SK-N-SH treated with all-trans-retinoic acid at 6 μM for 48 hours (cell line): Measurements from ENCODE around the gene ZNF506.

Experiments used
- ATAC-seq: fragments of 200-7000 bp; cut with Tn5 transposase; 3 replicates; pipeline ENCODE4 v1.9.1; 2020; ENCODE audit warnings: mild to moderate bottlenecking, moderate library complexity
- ARNTL ChIP-seq: fragments of 450-650 bp; formaldehyde crosslinking; IDR thresholded peaks from 2 replicates; pipeline ENCODE4 v1.5.0; 2020; ENCODE audit warnings: low read depth, mild to moderate bottlenecking, moderate library complexity, borderline replicate concordance
- BACH2 ChIP-seq: fragments of 250-450 bp; sonication (Bioruptor Pico); IDR thresholded peaks from 2 replicates; pipeline ENCODE4 v1.9.0; 2021; ENCODE audit warnings: mild to moderate bottlenecking, borderline replicate concordance
- CREB5 ChIP-seq: fragments of 250-450 bp; sonication (Bioruptor Pico); IDR thresholded peaks from 2 replicates; pipeline ENCODE4 v1.5.1; 2020; ENCODE audit warnings: low read depth, mild to moderate bottlenecking, moderate library complexity
- CSDC2 ChIP-seq: fragments of 250-450 bp; sonication (Bioruptor Pico); IDR thresholded peaks from 2 replicates; pipeline ENCODE4 v1.5.0; 2020; ENCODE audit warnings: mild to moderate bottlenecking, moderate library complexity
- CSRNP3 ChIP-seq: fragments of 250-450 bp; sonication (Bioruptor Pico); IDR thresholded peaks from 2 replicates; pipeline ENCODE4 v1.5.1; 2021; ENCODE audit warnings: mild to moderate bottlenecking, moderate library complexity
- ESRRG ChIP-seq: fragments of 250-450 bp; sonication (Bioruptor Pico); IDR thresholded peaks from 2 replicates; pipeline ENCODE4 v1.6.1; 2021; ENCODE audit warnings: mild to moderate bottlenecking
- GLIS3 ChIP-seq: fragments of 250-450 bp; sonication (Bioruptor Pico); IDR thresholded peaks from 2 replicates; pipeline ENCODE4 v1.5.0; 2020; ENCODE audit warnings: mild to moderate bottlenecking, moderate library complexity
- ISL1 ChIP-seq: fragments of 250-450 bp; sonication (Bioruptor Pico); IDR thresholded peaks from 2 replicates; pipeline ENCODE4 v2.1.2; 2022; ENCODE audit warnings: mild to moderate bottlenecking, moderate library complexity
- OSR1 ChIP-seq: fragments of 250-450 bp; sonication (Bioruptor Pico); IDR thresholded peaks from 2 replicates; pipeline ENCODE4 v1.8.0; 2022; ENCODE audit warnings: moderate library complexity, mild to moderate bottlenecking, inconsistent platforms
- PATZ1 ChIP-seq: fragments of 250-450 bp; sonication (Bioruptor Pico); IDR thresholded peaks from 2 replicates; pipeline ENCODE4 v1.8.0; 2020; ENCODE audit warnings: mild to moderate bottlenecking, moderate library complexity, borderline replicate concordance
- PPARA ChIP-seq: fragments of 250-450 bp; sonication (Bioruptor Pico); IDR thresholded peaks from 2 replicates; pipeline ENCODE4 v1.5.0; 2020; ENCODE audit warnings: mild to moderate bottlenecking, borderline replicate concordance
- RARB ChIP-seq: fragments of 250-450 bp; sonication (Bioruptor Pico); IDR thresholded peaks from 2 replicates; pipeline ENCODE4 v1.8.0; 2021; ENCODE audit warnings: mild to moderate bottlenecking, moderate library complexity
- SNAI2 ChIP-seq: fragments of 250-450 bp; sonication (Bioruptor Pico); IDR thresholded peaks from 2 replicates; pipeline ENCODE4 v1.5.0; 2020; ENCODE audit warnings: mild to moderate bottlenecking, moderate library complexity
- TOX ChIP-seq: fragments of 250-450 bp; sonication (Bioruptor Pico); IDR thresholded peaks from 2 replicates; pipeline ENCODE4 v1.8.0; 2021; ENCODE audit warnings: mild to moderate bottlenecking, moderate library complexity, borderline replicate concordance
- TSHZ2 ChIP-seq: fragments of 250-450 bp; sonication (Bioruptor Pico); IDR thresholded peaks from 2 replicates; pipeline ENCODE4 v1.5.0; 2020; ENCODE audit warnings: mild to moderate bottlenecking, moderate library complexity
- ZC3H10 ChIP-seq: fragments of 250-450 bp; sonication (Bioruptor Pico); IDR thresholded peaks from 2 replicates; pipeline ENCODE4 v1.5.1; 2021; ENCODE audit warnings: mild to moderate bottlenecking, moderate library complexity
- ZFP3 ChIP-seq: fragments of 250-450 bp; sonication (Bioruptor Pico); IDR thresholded peaks from 2 replicates; pipeline ENCODE4 v1.5.0; 2020; ENCODE audit warnings: mild to moderate bottlenecking, moderate library complexity
- ZFP30 ChIP-seq: fragments of 450-650 bp; formaldehyde crosslinking; IDR thresholded peaks from 2 replicates; pipeline ENCODE4 v1.5.0; 2022; ENCODE audit warnings: mild to moderate bottlenecking, moderate library complexity
- ZNF565 ChIP-seq: fragments of 450-650 bp; formaldehyde crosslinking; conservative IDR thresholded peaks from 2 replicates; pipeline ENCODE4 v1.5.0; 2020; ENCODE audit warnings: low read depth, mild to moderate bottlenecking, moderate library complexity
- ZNF8 ChIP-seq: fragments of 450-650 bp; formaldehyde crosslinking; IDR thresholded peaks from 2 replicates; pipeline ENCODE4 v1.5.0; 2020; ENCODE audit warnings: mild to moderate bottlenecking, moderate library complexity

Gene ZNF506

GRCh38 chr19:19758164-19758563 is 63.4 kb downstream of the ZNF506 start:
- TF ChIP-seq ISL1 (CRISPR knock-in tag) (no peak), PPARA (CRISPR knock-in tag) (no peak), ARNTL (CRISPR knock-in tag) (no peak), GLIS3 (no peak), CSRNP3 (CRISPR knock-in tag) (no peak)
- ATAC-seq = no peak

- no peak for TF ChIP-seq ARNTL (CRISPR knock-in tag)
- no peak for TF ChIP-seq GLIS3
- TF ChIP-seq PATZ1 (CRISPR knock-in tag) = no peak
- TF ChIP-seq BACH2 (CRISPR knock-in tag) = no peak
- TF ChIP-seq RARB = no peak
- no peak for TF ChIP-seq CSDC2
- no peak for TF ChIP-seq TSHZ2
- no peak for TF ChIP-seq ZFP3 (CRISPR knock-in tag)
- no peak for TF ChIP-seq TOX (CRISPR knock-in tag)
- TF ChIP-seq PPARA (CRISPR knock-in tag) = no peak
- TF ChIP-seq CSRNP3 (CRISPR knock-in tag) = no peak
- TF ChIP-seq, all 23 proteins: peak for 0
- ATAC-seq = no peak
These were observed 68.7 kb downstream of the ZNF506 start for GRCh38 chr19:19752760-19753403.

- TF ChIP-seq ESRRG (CRISPR knock-in tag) (no peak), ZNF565 (CRISPR knock-in tag) (no peak), PPARA (CRISPR knock-in tag) (no peak), ISL1 (CRISPR knock-in tag) (no peak), SNAI2 (CRISPR knock-in tag) (no peak), TOX (CRISPR knock-in tag) (no peak), ZC3H10 (CRISPR knock-in tag) (no peak), OSR1 (CRISPR knock-in tag) (no peak), ZFP3 (CRISPR knock-in tag) (no peak), ZNF8 (CRISPR knock-in tag) (no peak), RARB (no peak)
- no peak for ATAC-seq
These were observed 69.7 kb downstream of the ZNF506 start for GRCh38 chr19:19751846-19752245.

GRCh38 chr19:19750842-19751790 is 70.4 kb downstream of the ZNF506 start:
- no peak for TF ChIP-seq ZFP30 (CRISPR knock-in tag)
- no peak for TF ChIP-seq GLIS3
- no peak for TF ChIP-seq RARB
- TF ChIP-seq TOX (CRISPR knock-in tag) = no peak
- no peak for TF ChIP-seq BACH2 (CRISPR knock-in tag)
- TF ChIP-seq ZNF565 (CRISPR knock-in tag) = no peak
- TF ChIP-seq CSDC2 = no peak
- no peak for TF ChIP-seq ISL1 (CRISPR knock-in tag)
- no peak for TF ChIP-seq PPARA (CRISPR knock-in tag)
- TF ChIP-seq ZNF8 (CRISPR knock-in tag) = no peak
- TF ChIP-seq CREB5 (CRISPR knock-in tag) = no peak
- no peak for TF ChIP-seq ZFP3 (CRISPR knock-in tag)
- no peak for TF ChIP-seq ESRRG (CRISPR knock-in tag)
- no peak for TF ChIP-seq TSHZ2
- ATAC-seq = no peak
